GM21367 (cell line): ENCODE measurements around the gene TEX101.
"Not testable (repeated sequence)": the region's sequence is repeated elsewhere in the genome, so short reads cannot be mapped to it uniquely, and the experiment has no call there.

Experiments
- ATAC-seq: cut with Tn5 transposase; IDR thresholded peaks from one replicate; pipeline ENCODE4 v1.9.1; 2021; ENCODE audit not compliant: unreplicated experiment

TEX101 gene

DNA sequence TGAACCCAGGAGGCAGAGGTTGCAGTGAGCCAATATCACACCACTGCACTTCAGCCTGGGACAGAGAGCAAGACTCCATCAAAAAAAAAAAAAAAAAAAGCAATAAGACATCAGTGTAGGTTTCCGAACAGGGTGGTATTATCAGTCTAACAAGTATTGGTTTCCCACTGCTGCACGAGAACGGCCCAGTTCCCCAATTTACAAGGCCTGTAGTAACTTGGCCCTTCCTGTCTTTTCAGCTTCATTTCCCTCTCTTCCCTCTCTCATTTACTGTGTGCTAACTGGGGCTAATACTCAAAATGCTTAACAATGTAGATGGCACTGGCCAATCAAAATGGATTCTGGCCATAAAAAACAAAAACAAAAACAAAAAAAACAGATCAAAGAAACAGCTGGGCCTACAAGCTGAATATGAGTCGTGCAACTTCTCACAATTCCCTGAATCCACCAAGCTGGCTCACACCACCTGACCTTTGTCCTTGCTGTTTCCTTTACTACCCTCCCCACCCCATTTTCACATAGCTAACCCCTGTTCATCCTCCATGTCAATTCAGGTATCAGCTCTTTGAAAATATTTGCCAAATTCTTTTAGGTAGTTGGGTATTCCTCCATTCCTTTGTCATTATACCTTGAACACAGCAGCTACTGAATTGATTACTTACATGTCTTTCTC, 2.4 kb downstream of the TEX101 start:
- no peak for ATAC-seq

DNA sequence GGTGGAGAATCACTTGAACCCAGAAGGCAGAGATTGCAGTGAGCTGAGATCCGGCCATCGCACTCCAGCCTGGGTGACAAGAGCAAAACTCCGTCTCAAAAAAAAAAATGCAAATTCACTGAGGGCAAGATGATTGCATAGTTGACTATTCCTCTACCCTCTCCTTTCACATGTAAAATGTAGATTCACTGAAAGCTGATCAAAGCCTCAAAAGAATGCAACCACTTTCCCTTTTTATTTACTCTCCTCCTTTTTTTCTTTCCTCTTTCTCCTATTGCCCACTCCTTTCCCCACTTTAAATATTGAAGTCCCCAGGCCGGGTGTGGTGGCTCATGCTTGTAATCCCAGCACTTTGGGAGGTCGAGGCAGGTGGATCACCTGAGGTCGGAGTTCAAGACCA, 6.3 kb downstream of the TEX101 start:
- ATAC-seq, result no peak

DNA sequence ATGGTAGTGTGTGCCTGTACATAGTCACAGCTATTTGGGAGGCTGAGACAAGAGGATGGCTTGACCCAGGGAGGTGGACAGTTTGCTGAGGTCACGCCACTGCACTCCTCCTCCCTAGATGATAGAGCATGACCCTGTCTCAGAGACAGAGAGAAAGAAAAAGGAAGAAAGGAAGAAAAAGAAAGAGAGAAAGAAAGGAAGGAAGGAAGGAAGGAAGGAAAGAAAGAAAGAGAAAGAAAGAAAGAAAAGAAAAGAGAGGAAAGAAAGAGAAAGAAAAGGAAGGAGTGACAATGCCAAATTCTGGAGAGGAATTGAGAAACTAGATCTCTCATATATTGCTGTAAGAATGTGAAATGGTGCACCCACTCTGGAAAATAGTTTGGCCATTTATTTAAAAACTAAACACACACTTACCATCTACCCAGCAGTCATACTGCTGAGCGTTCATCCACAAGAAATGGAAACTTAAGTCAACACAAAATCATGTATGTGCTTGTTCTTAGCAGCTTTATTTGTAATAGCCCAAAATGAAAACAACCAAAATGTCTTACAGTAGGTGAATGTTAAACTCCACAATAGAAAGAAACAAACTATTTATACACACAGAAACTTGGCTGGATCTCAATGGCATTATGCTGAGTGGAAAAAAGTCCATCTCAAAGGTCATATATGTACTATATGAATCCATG, 7.5 kb downstream of the TEX101 start:
- ATAC-seq, result no peak

DNA sequence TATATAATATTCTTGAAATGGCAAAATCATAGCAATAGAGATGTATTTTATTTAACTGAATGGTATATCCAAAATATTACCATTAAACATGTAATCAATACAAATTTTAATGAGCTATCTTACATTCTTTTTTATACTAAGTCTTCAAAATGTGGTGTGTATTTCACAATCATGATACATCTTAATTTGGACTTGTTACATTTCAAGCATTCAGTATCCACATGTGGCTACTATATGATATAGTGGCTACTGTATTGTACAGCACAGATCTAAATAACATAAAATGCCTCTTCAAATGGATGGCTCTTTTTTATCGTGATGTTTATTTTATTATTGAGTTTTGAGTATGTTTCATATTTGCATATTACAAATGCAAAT, 8.0 kb downstream of the TEX101 start:
- ATAC-seq, result no peak

DNA sequence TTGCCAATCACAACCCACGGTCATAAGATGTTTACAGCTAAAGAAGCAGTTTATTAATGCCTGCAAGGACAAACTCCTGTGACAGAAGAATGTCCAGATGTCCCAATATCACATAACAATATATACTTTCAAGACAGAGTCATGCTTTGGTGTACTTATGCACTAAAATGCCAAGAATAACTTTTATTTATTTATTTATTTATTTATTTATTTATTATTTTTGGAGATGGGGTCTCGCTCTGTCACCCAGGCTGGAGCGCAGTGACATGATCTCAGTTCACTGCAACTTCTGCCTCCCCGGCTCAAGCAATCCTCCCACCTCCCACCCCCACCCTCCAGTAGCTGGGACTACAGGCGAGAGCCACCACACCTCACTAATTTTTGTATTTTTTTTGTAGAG, 9.1 kb downstream of the TEX101 start:
- no peak for ATAC-seq

DNA sequence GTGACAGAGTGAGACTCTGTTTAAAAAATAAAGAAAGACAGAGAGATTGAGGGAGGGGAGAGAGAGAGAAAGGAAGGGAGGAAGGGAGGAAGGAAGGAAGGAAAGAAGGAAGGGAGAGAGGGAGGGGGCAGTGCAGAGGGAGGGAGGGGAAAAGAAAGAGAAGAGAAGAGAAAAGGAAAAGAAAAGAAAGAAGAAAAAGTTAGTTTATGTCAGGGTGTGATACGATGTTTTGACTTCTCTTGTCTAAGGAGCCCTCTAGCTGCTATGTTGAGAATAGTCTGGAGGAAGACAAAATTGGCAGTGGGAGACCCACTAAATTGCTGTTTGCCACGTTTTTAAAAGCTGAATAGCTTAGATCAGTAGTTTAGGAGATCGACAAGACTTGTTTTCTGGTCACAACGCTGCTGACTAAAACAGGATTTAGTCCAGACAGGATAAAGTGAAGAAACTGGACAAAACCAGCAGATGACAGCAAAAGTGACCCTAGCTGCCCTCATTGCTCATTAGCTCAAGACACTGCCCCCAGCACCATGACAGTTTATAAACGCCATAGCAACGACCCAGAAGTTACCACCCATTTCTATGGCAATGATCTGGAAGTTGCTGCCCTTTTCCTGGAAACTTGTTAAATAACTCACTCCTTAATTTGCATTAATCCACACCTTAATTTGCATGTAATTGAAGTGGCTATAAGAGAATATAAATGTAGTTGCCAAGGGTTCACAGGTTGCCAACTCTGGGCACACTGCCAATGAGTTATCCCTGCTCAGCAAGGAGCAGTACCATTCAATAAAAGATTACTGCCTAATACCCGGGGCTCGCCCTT, 11.1 kb downstream of the TEX101 start:
- no peak for ATAC-seq

- no peak for ATAC-seq
These were observed 14.7 kb downstream of the TEX101 start for GRCh38 chr19:43429395-43429794.

GRCh38 chr19:43430142-43430710, 15.5 kb downstream of the TEX101 start:
- no peak for ATAC-seq

GRCh38 chr19:43430976-43431375, 16.3 kb downstream of the TEX101 start:
- no peak for ATAC-seq

- ATAC-seq, result no peak
These were observed 18.6 kb downstream of the TEX101 start for GRCh38 chr19:43433358-43433673.

GRCh38 chr19:43433689-43434088, 19.0 kb downstream of the TEX101 start:
- ATAC-seq, result no peak

DNA sequence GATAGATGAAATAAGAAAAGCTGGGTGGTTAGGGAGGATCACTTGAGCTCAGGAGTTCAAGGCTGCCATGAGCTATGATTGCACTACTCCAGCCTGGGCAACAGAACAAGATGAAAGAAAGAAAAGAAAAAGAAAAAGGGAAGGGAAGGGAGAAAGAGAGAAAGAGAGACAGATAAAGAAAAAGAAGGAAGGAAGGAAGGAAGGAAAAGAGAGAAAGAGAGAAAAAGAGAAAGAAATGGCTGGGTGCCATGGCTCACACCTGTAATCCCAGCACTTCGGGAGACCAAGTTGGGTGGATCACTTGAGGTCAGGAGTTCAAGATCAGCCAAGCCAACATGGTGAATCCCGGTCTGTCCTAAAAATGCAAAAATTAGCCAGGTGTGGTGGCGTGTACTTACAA, 21.1 kb downstream of the TEX101 start:
- ATAC-seq, result no peak

DNA sequence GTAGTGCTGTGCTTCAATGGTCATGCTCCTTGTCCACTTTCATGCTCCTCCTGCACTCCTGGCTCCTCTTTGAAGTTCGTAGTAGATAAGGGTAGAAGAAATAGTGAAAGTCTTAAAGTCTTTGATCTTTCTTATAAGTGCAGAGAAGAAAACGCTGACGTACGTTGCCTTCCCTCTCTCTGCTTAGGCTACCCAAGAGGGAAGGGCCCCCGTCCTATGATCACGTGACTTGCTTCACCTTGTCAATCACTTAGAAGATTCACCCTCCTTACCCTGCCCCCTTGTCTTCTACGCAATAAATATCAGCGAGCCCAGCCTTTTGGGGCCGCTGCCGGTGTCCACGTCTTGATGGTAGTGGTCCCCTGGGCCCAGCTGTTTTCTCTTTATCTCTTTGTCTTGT, 22.6 kb downstream of the TEX101 start:
- not testable (repeated sequence) for ATAC-seq

- ATAC-seq, result no peak
These were observed 23.0 kb downstream of the TEX101 start for GRCh38 chr19:43437712-43438111.

GRCh38 chr19:43438291-43439031, 23.8 kb downstream of the TEX101 start:
- no peak for ATAC-seq

- ATAC-seq, result no peak
These were observed 24.5 kb downstream of the TEX101 start for GRCh38 chr19:43439032-43439708.

DNA sequence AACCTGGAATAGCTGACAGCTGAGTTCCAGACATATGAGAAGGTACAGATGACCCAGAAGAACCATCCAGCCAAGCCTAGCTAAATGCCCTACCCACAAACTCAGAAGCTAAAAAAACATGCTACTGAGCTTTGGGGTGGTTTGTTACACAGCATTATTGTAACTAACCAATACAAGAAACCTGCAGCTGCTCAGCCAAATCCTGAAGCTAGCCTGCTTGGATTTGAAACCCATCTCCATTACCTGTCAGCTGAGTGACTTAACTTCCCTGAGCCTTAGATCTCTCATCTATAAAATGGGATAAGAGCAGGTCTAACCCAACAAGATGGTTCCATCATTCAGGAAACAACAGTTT, 25.0 kb downstream of the TEX101 start:
- ATAC-seq, result no peak

DNA sequence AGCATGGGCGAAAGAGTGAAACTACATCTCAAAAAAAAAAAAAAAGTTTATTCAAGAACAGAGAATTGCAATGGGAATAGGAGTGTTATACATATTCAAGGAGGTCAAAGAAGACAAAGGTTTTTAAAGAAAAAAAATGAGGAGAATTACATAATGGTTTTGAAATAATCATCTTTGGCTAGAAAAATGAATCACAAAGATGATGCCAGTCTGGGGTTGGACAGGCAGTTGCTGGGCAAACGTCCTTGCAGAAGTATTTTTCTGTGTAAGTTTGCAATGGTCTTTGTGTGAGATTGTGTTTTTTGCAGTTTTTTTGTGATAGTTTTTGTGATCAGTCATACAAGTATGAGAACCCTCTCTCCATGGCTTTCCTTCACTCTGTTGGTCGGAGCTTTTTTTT, 27.0 kb downstream of the TEX101 start:
- no peak for ATAC-seq

GRCh38 chr19:43444091-43444490, 29.4 kb downstream of the TEX101 start:
- ATAC-seq, result not testable (repeated sequence)

DNA sequence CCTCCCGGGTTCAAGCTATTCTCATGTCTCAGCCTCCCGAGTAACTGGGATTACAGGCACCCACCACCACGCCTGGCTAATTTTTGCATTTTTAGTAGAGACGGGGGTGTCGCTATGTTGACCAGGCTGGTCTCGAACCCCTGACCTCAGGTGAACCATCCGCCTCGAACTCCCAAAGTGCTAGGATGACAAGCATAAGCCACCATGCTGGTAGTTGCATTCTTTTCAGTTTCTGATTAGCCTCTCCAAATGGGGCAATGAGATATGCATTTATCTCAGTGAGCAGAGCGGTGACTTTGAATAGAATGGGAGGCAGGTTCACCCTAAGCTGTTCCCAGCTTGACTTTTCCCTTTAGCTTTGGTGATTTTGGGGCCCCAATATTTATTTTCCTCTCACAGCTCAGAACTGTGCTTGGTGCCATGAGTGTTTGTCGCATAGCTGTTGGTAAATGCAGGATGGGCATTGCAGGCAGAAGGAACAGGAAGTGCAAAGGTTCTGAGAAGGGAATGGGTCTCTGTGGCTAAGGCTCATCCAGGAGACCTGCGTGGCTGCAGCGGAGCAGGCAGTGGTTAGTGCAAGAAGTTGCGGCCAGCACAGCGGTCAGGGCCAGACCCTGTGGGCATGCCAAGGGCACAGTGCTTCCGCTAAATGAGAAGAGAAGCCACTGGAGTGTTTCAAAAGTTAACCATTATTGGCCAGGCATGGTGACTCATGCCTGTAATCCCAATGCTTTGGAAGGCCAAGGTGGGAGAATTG, 30.0 kb downstream of the TEX101 start:
- ATAC-seq, result no peak
